GM21447 (cell line): ENCODE results near the gene PSMD9.
"Not testable (repeated sequence)": the region's sequence is repeated elsewhere in the genome, so short reads cannot be mapped to it uniquely, and the experiment has no call there.

ENCODE experiments used
- ATAC-seq: cut with Tn5 transposase; IDR thresholded peaks from one replicate; pipeline ENCODE4 v1.9.1; 2021; ENCODE audit not compliant: unreplicated experiment

The PSMD9 gene

GRCh38 chr12:121917950-121918678, 29.5 kb downstream of the PSMD9 start, which contains the start of gene CFAP251:
TSS of gene CFAP251 (plus strand) at chr12:121918592. CDS start at chr12:121921306, 2,714 bp downstream.
- peak; percentile 85 for ATAC-seq

GRCh38 chr12:121918679-121919038, 30.1 kb downstream of the PSMD9 start:
- peak; percentile 17 for ATAC-seq

- no peak for ATAC-seq
Observed at GRCh38 chr12:121921066-121921465, 32.5 kb downstream of the PSMD9 start.

- ATAC-seq = no peak
Observed at GRCh38 chr12:121925358-121925695, 36.7 kb downstream of the PSMD9 start.

- ATAC-seq = no peak
Observed at GRCh38 chr12:121926874-121927706, 38.5 kb downstream of the PSMD9 start.

- no peak for ATAC-seq
Observed at GRCh38 chr12:121927813-121928212, 39.2 kb downstream of the PSMD9 start.

GRCh38 chr12:121929545-121929944, 41.0 kb downstream of the PSMD9 start:
- ATAC-seq = not testable (repeated sequence)

- ATAC-seq = no peak
Observed at GRCh38 chr12:121930862-121931261, 42.3 kb downstream of the PSMD9 start.

- ATAC-seq = no peak
Observed at GRCh38 chr12:121932176-121932536, 43.6 kb downstream of the PSMD9 start.

- ATAC-seq = no peak
Observed at GRCh38 chr12:121932914-121933521, 44.4 kb downstream of the PSMD9 start.

GRCh38 chr12:121933522-121934308, 45.1 kb downstream of the PSMD9 start:
- no peak for ATAC-seq

- no peak for ATAC-seq
Observed at GRCh38 chr12:121934309-121934664, 45.7 kb downstream of the PSMD9 start.

- no peak for ATAC-seq
Observed at GRCh38 chr12:121937654-121938053, 49.1 kb downstream of the PSMD9 start.

- no peak for ATAC-seq
Observed at GRCh38 chr12:121939186-121939585, 50.6 kb downstream of the PSMD9 start.

GRCh38 chr12:121939992-121940766, 51.6 kb downstream of the PSMD9 start:
- no peak for ATAC-seq

GRCh38 chr12:121942145-121942718, 53.6 kb downstream of the PSMD9 start:
- ATAC-seq = no peak

- no peak for ATAC-seq
Observed at GRCh38 chr12:121943926-121944325, 55.3 kb downstream of the PSMD9 start.

- no peak for ATAC-seq
Observed at GRCh38 chr12:121946313-121947025, 57.9 kb downstream of the PSMD9 start.

GRCh38 chr12:121947981-121948380, 59.4 kb downstream of the PSMD9 start:
- no peak for ATAC-seq
